Measurements from ENCODE around the gene NCS1.
"Not testable (repeated sequence)": the region's sequence is repeated elsewhere in the genome, so short reads cannot be mapped to it uniquely, and the experiment has no call there.

The NCS1 gene

GRCh38 chr9:130240410-130241197 is 68.4 kb downstream of the NCS1 start:
- DNase-seq = no peak

DNA sequence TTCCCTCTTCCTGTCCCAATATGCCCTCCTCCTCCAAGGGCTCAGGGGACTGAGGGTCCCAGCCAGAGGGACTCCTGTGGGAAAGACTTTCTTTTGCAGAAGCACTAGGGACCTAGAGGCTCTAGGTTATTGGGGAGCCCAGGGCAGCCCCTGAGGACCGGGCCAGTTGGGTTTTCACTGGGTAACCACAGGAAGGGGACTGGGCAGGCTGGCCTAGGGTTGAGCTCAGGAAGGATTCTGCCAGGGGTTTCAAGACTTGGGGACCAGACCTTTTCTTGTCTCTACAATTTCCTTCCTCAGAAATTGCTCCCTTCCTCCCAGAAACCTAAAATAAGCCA is 69.0 kb downstream of the NCS1 start:
- DNase-seq = no peak

GRCh38 chr9:130242270-130243014 is 70.2 kb downstream of the NCS1 start:
- DNase-seq = no peak

DNA sequence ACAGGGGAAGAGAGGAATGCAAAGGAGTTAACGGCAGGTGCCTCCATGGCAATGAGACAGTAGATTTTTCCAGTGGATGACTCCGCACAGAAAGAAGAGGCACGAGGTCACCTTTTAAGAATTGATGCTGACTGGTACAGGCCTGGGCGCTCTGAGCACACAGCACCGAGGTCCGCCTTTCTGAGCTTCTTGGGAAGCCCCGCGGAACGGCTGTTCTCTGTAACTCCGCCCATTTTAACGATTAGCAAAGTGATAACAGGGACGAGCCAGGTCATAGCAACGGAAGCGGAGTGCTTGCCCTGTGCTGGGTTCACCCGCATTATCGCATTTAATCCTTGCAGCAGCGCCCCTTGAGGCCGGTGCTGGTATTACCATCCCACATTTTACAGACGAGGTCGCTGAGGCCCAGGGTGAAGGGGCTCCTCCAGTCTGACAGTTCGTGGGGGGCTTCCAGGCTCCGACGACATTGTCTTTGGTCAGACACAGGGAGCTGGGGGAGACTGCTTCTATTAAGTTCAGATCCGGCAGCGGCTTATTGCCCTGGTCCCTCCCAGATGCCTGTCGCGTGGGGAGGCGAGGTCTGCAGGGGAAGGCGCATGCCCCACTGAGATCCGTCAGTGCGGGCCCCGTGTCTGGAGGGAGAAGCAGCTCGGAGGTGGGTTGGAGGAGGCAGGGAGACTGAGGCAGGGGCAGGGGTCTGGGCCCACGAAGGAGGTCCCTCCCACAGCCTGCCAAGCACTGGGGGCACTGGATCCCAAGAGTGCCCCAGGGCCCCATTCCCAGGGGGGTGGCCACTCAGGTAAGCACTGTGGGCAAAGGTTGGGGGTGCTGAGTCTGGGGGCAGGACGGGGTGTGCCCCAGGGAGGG is 71.0 kb downstream of the NCS1 start:
- peak; percentile 83 for DNase-seq

DNA sequence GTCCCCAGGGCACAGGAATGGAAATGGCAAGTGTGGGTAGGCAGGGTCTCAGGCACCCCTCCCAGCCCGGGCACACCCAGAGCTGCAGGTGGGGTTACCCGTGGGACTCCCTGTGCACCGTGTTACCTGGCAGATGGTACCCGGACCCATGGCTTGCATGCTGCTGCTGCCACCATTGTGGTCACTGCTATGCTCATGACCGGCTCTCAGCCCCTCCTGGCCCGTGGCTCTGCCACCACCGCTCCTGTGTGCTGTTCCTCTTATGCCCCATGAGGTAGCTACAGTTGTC is 71.6 kb downstream of the NCS1 start:
- DNase-seq = no peak

GRCh38 chr9:130244548-130245165 is 72.5 kb downstream of the NCS1 start:
- no peak for DNase-seq

DNA sequence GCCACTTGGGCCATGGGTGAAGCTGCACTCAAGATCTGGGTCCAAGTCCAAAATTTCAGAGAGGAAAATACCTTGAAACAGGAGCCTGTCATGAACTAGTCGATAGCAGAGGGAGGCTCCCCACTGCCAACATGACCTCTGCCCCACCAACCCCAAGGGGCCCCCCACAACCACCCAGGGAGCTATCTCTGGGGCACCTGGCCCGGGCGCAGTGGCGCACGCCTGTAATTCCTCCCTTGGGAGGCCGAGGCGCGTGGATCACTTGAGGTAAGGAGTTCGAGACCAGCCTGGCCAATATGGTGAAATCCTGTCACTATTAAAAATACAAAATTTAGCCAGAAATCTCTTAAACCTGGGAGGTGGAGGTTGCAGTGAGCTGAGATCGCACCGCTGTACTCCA is 73.3 kb downstream of the NCS1 start:
- DNase-seq = no peak

- no peak for DNase-seq
These were observed 73.9 kb downstream of the NCS1 start for GRCh38 chr9:130246126-130246525.

GRCh38 chr9:130254747-130255630 is 82.8 kb downstream of the NCS1 start:
- no peak for DNase-seq

DNA sequence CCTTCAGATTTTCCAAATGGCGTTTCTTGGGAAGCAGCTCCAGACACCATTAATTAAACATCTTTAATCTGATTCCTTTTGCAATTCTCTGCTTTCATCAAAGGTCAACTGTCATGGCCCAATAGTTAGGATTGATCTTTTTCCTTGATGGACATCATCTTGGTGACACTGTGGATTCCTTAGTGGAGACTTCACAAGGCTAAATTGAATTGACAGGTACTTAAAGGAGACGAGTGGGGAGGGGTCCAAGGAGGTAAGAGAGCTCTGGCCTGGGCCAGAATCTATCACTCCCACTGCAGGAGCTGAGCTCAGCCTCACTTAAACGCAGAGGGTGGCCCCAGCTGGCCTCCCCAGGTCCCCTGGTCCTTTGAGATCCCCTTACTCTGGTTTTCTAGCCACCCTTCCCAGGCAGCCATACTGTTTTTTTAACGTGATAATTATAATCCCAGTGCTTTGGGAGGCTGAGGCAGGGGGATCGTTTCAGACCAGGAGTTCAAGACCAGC is 83.5 kb downstream of the NCS1 start:
- DNase-seq = no peak

GRCh38 chr9:130256644-130257043 is 84.4 kb downstream of the NCS1 start:
- DNase-seq = no peak

- not testable (repeated sequence) for DNase-seq
These were observed 85.9 kb downstream of the NCS1 start for GRCh38 chr9:130258137-130258536.

DNA sequence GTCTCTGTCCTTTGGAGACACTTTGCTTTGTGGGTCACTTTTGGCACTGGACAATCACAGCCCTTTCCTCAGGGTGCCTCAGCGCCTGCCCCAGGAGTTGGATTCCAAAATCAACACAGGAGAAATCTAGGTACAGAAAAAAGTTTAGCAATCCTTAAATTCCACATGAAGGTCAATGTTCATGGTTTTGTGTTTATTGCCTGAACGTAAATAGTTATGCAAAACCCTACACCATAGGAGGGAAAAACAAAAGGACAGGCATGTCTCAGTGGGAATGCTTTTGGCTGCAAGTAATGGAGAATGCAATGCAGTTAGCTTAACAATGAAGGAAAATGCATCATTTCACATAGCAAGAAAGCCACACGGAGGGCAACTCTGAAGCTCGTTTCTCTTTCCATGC is 86.8 kb downstream of the NCS1 start:
- no peak for DNase-seq

GRCh38 chr9:130260816-130261765 is 88.9 kb downstream of the NCS1 start:
- DNase-seq = no peak

DNA sequence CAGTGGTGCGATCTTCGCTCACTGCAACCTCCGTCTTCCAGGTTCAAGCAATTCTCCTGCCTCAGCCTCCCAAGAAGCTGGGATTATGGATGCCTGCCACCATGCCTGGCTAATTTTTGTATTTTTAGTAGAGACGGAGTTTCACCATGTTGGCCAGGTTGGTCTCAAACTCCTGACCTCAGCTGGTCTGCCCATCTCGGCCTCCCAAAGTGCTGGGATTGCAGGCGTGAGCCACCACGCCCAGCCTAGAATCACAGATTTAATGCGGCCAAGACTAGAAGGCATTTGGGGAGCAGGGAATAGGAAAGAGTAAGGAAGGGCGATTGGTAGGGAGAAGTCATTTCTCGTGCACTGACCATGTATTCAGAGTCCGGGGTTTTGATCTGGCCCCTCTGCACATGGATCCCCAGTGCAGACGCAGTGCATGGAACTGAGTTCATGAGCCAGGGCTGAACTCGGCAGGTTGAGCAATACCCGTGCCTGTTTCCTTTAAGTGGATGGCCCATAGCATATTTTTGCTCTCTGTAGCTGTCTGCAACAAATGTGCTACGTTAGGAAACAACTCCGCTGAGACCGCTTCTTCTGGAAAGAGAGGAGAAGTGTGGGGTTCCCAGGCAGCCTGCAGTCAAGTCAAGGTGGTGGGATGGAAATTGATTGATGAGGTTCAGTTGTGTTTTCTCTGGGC is 90.0 kb downstream of the NCS1 start:
- DNase-seq = no peak

- no peak for DNase-seq
These were observed 90.6 kb downstream of the NCS1 start for GRCh38 chr9:130262771-130263170.

DNA sequence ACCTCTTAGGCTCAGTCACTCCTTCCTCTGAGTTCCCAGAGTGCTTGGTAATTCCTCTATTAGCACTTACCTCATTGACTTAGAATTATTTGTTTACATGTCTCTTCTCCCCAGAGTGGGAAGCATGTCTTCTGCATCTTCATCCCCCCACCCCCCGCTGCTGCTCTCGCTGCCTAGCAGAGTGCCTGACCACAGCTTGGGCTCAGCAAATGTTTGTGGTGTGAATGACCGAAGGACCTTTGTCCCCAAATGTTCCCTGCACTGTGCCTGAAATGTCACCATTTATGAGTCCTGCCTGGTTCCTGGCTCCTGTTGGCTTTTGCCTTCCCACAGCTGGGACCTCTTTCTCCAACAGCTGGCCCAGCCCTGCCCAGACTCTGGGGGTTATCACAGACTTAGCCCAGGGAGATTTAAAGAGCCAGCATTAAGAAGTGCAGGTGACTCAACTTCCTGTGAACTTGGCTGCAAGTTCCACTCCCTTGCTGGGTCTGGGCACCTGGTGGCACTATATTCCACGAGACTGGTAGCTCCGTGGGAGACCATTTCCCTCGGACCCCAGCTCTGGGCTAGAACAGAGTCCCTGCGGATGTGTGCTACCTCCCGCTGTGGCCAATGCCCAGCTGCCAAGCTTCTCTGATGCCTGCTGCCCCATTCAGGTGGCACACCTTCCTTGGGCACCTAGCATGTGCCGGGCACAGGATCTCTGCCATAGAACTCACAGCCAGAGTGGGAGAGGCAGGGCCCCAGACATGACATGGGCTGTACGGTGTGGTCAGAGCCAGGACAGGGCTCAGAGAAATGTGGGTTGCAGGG is 91.6 kb downstream of the NCS1 start:
- no peak for DNase-seq

- DNase-seq = no peak
These were observed 92.5 kb downstream of the NCS1 start for GRCh38 chr9:130264414-130265350.

Measured in stimulated activated CD4-positive, alpha-beta T cell treated with anti-CD3 and anti-CD28 coated beads, Interleukin-12 subunit alpha, Interleukin-12 subunit beta, amount 100 ng/mL, for 4 hours (primary cell).